ENCODE results near the gene ADAM17. TPM values are rescaled to one million over a fixed set of nuclear protein-coding genes. Genes with fewer than 3 reads are reported as not detected.

Gene ADAM17
- polyA plus RNA-seq, 10 donors, result 19.6 to 34.8 (median 26.1) TPM

Other genes starting within 250 kb of the ADAM17 start
- gene ITGB1BP1, start 132.3 kb downstream of the ADAM17 start, polyA plus RNA-seq (ENCODE audit: insufficient read length in 10 of 10), result 100 to 1,000 TPM in 3 of 10 donors, 10 to 100 TPM in 7; 87.4 to 106 (median 97.0) TPM
- gene CPSF3, start 132.2 kb downstream of the ADAM17 start, polyA plus RNA-seq (ENCODE audit: insufficient read length in 10 of 10), result 10 to 100 TPM; 28.7 to 39.8 (median 36.7) TPM
- gene IAH1, start 81.3 kb downstream of the ADAM17 start, polyA plus RNA-seq (ENCODE audit: insufficient read length in 10 of 10), result 10 to 100 TPM; 44.7 to 60.9 (median 50.1) TPM
- 100 to 1,000 TPM; 199 to 265 (median 228) TPM for gene YWHAQ, start 75.2 kb upstream of the ADAM17 start, polyA plus RNA-seq (ENCODE audit: insufficient read length in 10 of 10)

All from muscle of back (tissue), 10 donors.